Stimulated activated CD8-positive, alpha-beta memory T cell treated with anti-CD3 and anti-CD28 coated beads, Interleukin-4, amount 100 ng/mL, for 4 hours (primary cell): ENCODE measurements around the gene SQSTM1.
"Not testable (repeated sequence)": the region's sequence is repeated elsewhere in the genome, so short reads cannot be mapped to it uniquely, and the experiment has no call there.

Experiments used
- DNase-seq, 2 donors: peaks; one replicate each; pipeline ENCODE4 v3.0.0-alpha.2; 2020; ENCODE audit warnings: low read depth in 2 of 2, low spot score in 1 of 2

Gene SQSTM1

GRCh38 chr5:179820483-179821297 lies at the start of gene SQSTM1:
TSS of gene SQSTM1 (plus strand) at chr5:179820905. CDS start at chr5:179820937, 32 bp downstream.
- peak; percentile 37 to 57 for DNase-seq

GRCh38 chr5:179771311-179771895 lies 49.3 kb upstream of the SQSTM1 start:
- DNase-seq, result no peak

- no peak for DNase-seq
Observed at GRCh38 chr5:179772351-179772750, 48.4 kb upstream of the SQSTM1 start.

GRCh38 chr5:179773686-179774040 lies 47.0 kb upstream of the SQSTM1 start:
- DNase-seq, result no peak

- no peak for DNase-seq
Observed at GRCh38 chr5:179774442-179774841, 46.3 kb upstream of the SQSTM1 start.

GRCh38 chr5:179776411-179776938 lies 44.2 kb upstream of the SQSTM1 start:
- DNase-seq, result no peak

GRCh38 chr5:179777456-179777855 lies 43.2 kb upstream of the SQSTM1 start:
- DNase-seq, result no peak

- no peak for DNase-seq
Observed at GRCh38 chr5:179777909-179778308, 42.8 kb upstream of the SQSTM1 start.

- no peak for DNase-seq
Observed at GRCh38 chr5:179778591-179778990, 42.1 kb upstream of the SQSTM1 start.

- no peak for DNase-seq
Observed at GRCh38 chr5:179779826-179780225, 40.9 kb upstream of the SQSTM1 start.

GRCh38 chr5:179780362-179780761 lies 40.3 kb upstream of the SQSTM1 start:
- DNase-seq, result no peak

- no peak for DNase-seq
Observed at GRCh38 chr5:179781846-179782245, 38.9 kb upstream of the SQSTM1 start.

GRCh38 chr5:179783128-179783527 lies 37.6 kb upstream of the SQSTM1 start:
- DNase-seq, result no peak

GRCh38 chr5:179786861-179787260 lies 33.8 kb upstream of the SQSTM1 start:
- DNase-seq, result no peak

- no peak for DNase-seq
Observed at GRCh38 chr5:179788193-179788854, 32.4 kb upstream of the SQSTM1 start.

- not testable (repeated sequence) for DNase-seq
Observed at GRCh38 chr5:179789278-179789677, 31.4 kb upstream of the SQSTM1 start.

- DNase-seq, result no peak
Observed at GRCh38 chr5:179791881-179792611, 28.7 kb upstream of the SQSTM1 start.

- no peak for DNase-seq
Observed at GRCh38 chr5:179792612-179793467, 27.9 kb upstream of the SQSTM1 start.

GRCh38 chr5:179793468-179794139 lies 27.1 kb upstream of the SQSTM1 start, which contains the start of gene LTC4S:
TSS of gene LTC4S (plus strand) at chr5:179793986. CDS start at chr5:179794081, 95 bp downstream.
- no peak for DNase-seq

GRCh38 chr5:179794171-179794570 lies 26.5 kb upstream of the SQSTM1 start:
- DNase-seq, result no peak
